Body of pancreas (tissue), 4 donors: ENCODE measurements around the gene SBK2. TPM values are rescaled to one million over a fixed set of nuclear protein-coding genes. Genes with fewer than 3 reads are reported as not detected.

ENCODE experiments used
- ATAC-seq: fragments of 150-250 bp; one replicate; pipeline ENCODE4 v1.9.1; 2016
- DNase-seq, 4 donors: peaks; one replicate each; pipeline ENCODE4 v3.0.0-alpha.2; 2019
- H3K27ac ChIP-seq, 4 donors: fragments of 200-600 bp; sonication (generic); 1 replicate in 3 of 4; 2 replicates in 1 of 4; pipeline versions ENCODE4 v1.5.1 to v1.6.1; 2016 to 2019; ENCODE audit warnings: mild to moderate bottlenecking in 1 of 4, mixed read lengths in 1 of 4, moderate library complexity in 1 of 4
- H3K27me3 ChIP-seq, 2 donors: fragments of 200-600 bp; sonication (generic); one replicate each; pipeline ENCODE4 v1.6.0; 2016; ENCODE audit warnings: mild to moderate bottlenecking in 1 of 2
- H3K36me3 ChIP-seq, 2 donors: fragments of 200-600 bp; sonication (generic); replicated peaks in 1 of 2; 2 replicates each; pipeline ENCODE4 v1.5.1; 2016; ENCODE audit warnings: low read depth in 2 of 2; ENCODE audit not compliant: insufficient read depth in 1 of 2
- H3K4me1 ChIP-seq: fragments of 200-600 bp; sonication (generic); one replicate; pipeline ENCODE4 v1.6.0; 2016
- H3K4me3 ChIP-seq, 2 donors: fragments of 200-600 bp; sonication (generic); 1 replicate in 1 of 2; 2 replicates in 1 of 2; pipeline ENCODE4 v1.5.1; 2016 to 2019
- H3K9me3 ChIP-seq, 3 donors: fragments of 200-600 bp; sonication (generic); 1 replicate in 2 of 3; 2 replicates in 1 of 3; pipeline ENCODE4 v1.5.1; 2016
- CTCF ChIP-seq, 7 experiments: fragments of 450-650 bp in 4 of 7; fragments of 200-600 bp in 3 of 7; sonication (generic) in 3 of 7; IDR thresholded peaks; one replicate each; pipeline ENCODE4 v1.5.1; 2016 to 2019; ENCODE audit warnings: antibody characterized with exemption in 7 of 7
- POLR2A ChIP-seq, 3 donors: fragments of 450-650 bp; IDR thresholded peaks; one replicate each; pipeline ENCODE4 v1.6.1; 2016; ENCODE audit warnings: antibody characterized with exemption in 3 of 3, mild to moderate bottlenecking in 2 of 3
- WGBS, 2 donors: methylation state at CpG; one replicate each; pipeline ENCODE4 v1.1.5; 2017; 5-methylcytosine and 5-hydroxymethylcytosine counted together
- intact Hi-C: fragments of 100-400 bp; cut with DNase I; formaldehyde crosslinking; loops from one replicate; pipeline ENCODE4 v1.15.1; 2023
- total RNA-seq, 2 donors: library from RNA; depleted of rRNA; stranded (reverse); fragments of >200 nt; gene quantifications; one replicate each; pipeline ENCODE4 v1.1.0, GENCODE V29; 2016

The SBK2 gene
- total RNA-seq, 2 donors from 2014 or later = not detected

DNA sequence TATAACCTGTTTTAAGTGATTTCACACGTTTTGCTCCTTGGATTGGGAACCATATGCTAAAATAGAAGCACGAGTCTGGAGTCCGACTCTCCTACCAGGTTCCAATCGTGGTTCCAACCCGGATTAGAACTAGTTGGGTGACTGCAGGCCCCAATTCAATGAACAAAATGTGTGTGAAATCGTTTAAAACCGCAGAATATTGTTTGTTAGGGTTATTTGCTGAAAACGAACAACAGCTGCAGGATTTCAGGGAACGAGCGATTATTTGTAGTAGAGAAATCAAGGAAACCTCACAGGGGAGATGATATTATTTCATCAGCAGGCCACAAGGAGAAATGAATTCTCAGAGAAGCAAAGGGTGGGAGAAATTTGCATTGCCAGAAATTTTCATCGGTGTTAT lies 32.0 kb downstream of the SBK2 start:
- 63 to 65% methylated on average over 11 of the region's 11 CpGs for WGBS, 2 donors
- no peak for TF ChIP-seq POLR2A (IDR thresholded peaks at IDR 0.05)
- TF ChIP-seq CTCF (IDR thresholded peaks at IDR 0.05) = no peak
- ATAC-seq (no peak), DNase-seq (no peak)
- intact Hi-C loops = loop anchor here (5.0 kb wide), 1 partner anchor 363 kb away; no protein-coding TSS in a partner anchor
- no peaks in the 10 kb centered on the region for H3K27me3 ChIP-seq
- no peaks in the 10 kb centered on the region for H3K9me3 ChIP-seq
- no peak overlapping the region for H3K4me3 ChIP-seq
- peaks cover 10% of the 10 kb centered on the region for H3K4me1 ChIP-seq
- no peaks in the 10 kb centered on the region for H3K36me3 ChIP-seq
- no peak overlapping the region for H3K27ac ChIP-seq

DNA sequence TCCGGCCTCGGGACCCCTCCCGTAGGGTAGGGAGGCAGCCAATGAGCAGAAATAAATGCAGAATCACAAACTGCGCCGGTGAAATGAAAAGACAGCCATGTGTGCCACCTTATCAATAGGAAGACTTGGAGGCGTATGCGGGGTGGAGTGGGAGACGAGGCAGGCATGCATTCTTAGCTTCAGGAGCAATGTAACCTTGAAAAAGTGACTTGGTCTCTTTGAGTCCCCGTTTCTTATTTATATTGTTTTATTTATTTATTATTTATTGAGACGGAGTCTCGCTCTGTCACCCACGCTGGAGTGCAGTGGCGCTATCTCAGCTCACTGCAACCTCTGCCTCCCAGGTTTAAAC lies 32.7 kb downstream of the SBK2 start:
- Histone ChIP-seq H3K27me3 (no peaks in the 10 kb centered on the region), H3K4me3 (no peak overlapping the region), H3K36me3 (no peaks in the 10 kb centered on the region), H3K4me1 (peaks cover 10% of the 10 kb centered on the region), H3K27ac (peak overlapping the region in 1 of 4 donors; percentile 69), H3K9me3 (no peaks in the 10 kb centered on the region)
- ATAC-seq = peak; percentile 6
- DNase-seq = no peak
- intact Hi-C loops = loop anchor here (5.0 kb wide), 1 partner anchor 362 kb away; no protein-coding TSS in a partner anchor
- TF ChIP-seq CTCF (IDR thresholded peaks at IDR 0.05) = no peak
- TF ChIP-seq POLR2A (IDR thresholded peaks at IDR 0.05) = no peak
- 21 to 23% methylated on average over 13 of the region's 13 CpGs for WGBS, 2 donors

DNA sequence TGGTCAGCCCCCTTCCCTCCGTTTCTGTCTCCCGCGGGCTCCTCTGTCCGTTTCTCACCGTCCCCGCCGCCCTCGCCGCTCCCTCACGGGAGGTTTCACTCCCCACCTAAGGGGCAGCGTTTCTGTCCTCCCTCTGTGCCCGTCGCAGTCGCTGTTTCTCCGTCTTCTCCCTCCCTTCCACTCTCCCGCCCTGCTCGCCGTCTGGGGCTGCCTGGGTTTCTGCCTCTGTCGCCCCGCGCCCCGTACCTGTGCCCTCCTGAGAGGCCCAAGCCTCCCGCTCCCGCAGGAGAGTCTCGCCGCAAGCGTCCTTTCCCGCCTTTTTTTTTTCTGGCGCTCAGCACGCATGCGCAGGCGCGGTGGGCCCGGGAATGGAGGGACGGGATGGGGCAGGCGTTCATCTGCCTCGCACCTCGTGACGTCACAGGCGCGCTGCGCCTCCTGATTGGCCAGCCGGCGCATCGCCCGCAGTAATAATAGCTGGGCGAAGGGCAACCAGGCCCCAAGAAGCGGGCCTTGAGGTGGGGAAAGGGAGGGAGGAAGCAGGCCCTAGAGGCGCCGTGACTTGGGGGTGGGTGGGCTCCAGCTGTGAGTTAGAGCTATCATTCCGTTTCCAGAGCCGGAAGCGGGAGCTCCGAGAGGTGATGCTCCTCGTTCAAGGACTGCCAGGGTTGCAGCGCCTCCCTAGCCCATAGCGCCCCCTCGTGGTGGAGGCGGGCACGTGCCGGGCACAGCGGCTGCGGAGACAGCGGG lies 33.3 kb downstream of the SBK2 start:
- H3K4me3 ChIP-seq = no peak overlapping the region
- peaks cover 10% of the 10 kb centered on the region for H3K4me1 ChIP-seq
- WGBS, 2 donors = 10 to 22% methylated on average over 38 to 64 of the region's 64 CpGs
- TF ChIP-seq POLR2A (IDR thresholded peaks at IDR 0.05) (no peak), CTCF (IDR thresholded peaks at IDR 0.05) (peak; percentile 92 to 98 (median 97))
- peak overlapping the region in 2 of 4 donors; percentile 34 to 69 for H3K27ac ChIP-seq
- H3K27me3 ChIP-seq = no peaks in the 10 kb centered on the region
- intact Hi-C loops = loop anchor here (5.0 kb wide), 1 partner anchor 361 kb away; no protein-coding TSS in a partner anchor
- H3K9me3 ChIP-seq = no peaks in the 10 kb centered on the region
- ATAC-seq (peak; percentile 96), DNase-seq (peak; percentile 88 to 95 (median 93))
- H3K36me3 ChIP-seq = no peaks in the 10 kb centered on the region

DNA sequence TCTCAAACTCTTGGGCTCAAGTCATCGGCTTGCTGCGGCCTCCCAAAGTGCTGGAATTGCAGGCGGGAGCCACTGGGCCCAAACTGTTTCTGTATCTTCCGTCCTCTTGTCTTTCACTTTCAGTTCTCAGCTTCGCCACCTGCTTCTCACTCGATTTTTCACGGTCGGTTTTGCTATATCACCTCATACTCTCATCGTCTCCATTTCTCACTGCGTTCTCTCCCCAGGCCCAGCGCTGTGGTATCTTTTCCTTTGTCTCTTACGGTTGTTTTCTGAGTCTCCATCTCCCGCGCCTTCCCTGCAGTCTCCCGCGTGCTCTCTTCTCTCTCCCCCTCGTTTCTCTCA lies 33.8 kb downstream of the SBK2 start:
- H3K4me3 ChIP-seq = no peak overlapping the region
- H3K27ac ChIP-seq = no peak overlapping the region
- peaks cover 10% of the 10 kb centered on the region for H3K4me1 ChIP-seq
- DNase-seq (no peak), ATAC-seq (no peak)
- no peaks in the 10 kb centered on the region for H3K27me3 ChIP-seq
- no peaks in the 10 kb centered on the region for H3K36me3 ChIP-seq
- TF ChIP-seq CTCF (IDR thresholded peaks at IDR 0.05) = no peak
- TF ChIP-seq POLR2A (IDR thresholded peaks at IDR 0.05) = no peak
- 73 to 91% methylated on average over 16 to 17 of the region's 17 CpGs for whole genome bisulfite sequencing, 2 donors
- intact Hi-C loops = loop anchor here (5.0 kb wide), 1 partner anchor 361 kb away; no protein-coding TSS in a partner anchor
- H3K9me3 ChIP-seq = no peaks in the 10 kb centered on the region
